Thoracic aorta (tissue), 2 donors: Measurements from ENCODE around the gene PIEZO2. TPM values are rescaled to one million over a fixed set of nuclear protein-coding genes. Genes with fewer than 3 reads are reported as not detected.

Source experiments
- ATAC-seq: fragments of 150-250 bp; one replicate; pipeline ENCODE4 v1.8.0; 2017; ENCODE audit warnings: low read depth; ENCODE audit not compliant: insufficient number of reproducible peaks, low FRiP score
- DNase-seq: peaks from one replicate; pipeline ENCODE4 v3.0.0-alpha.2; 2020; ENCODE audit warnings: low spot score
- H3K27ac ChIP-seq, 2 donors: fragments of 200-600 bp; sonication (generic); 1 replicate in 1 of 2; 2 replicates in 1 of 2; pipeline ENCODE4 v1.5.1; 2016; ENCODE audit warnings: mild to moderate bottlenecking in 2 of 2, moderate library complexity in 2 of 2
- H3K27me3 ChIP-seq: fragments of 200-600 bp; sonication (generic); replicated peaks from 2 replicates; pipeline ENCODE4 v1.6.0; 2016; ENCODE audit warnings: mild to moderate bottlenecking; ENCODE audit not compliant: insufficient read depth
- H3K36me3 ChIP-seq: fragments of 200-600 bp; sonication (generic); one replicate; pipeline ENCODE4 v1.5.1; 2016
- H3K4me1 ChIP-seq, 2 donors: fragments of 200-600 bp; sonication (generic); 1 replicate in 1 of 2; 2 replicates in 1 of 2; pipeline versions ENCODE4 v1.5.1 to v1.6.0; 2016; ENCODE audit warnings: low read depth in 2 of 2, mild to moderate bottlenecking in 1 of 2; ENCODE audit not compliant: control insufficient read depth in 1 of 2
- H3K4me3 ChIP-seq: fragments of 200-600 bp; sonication (generic); 2 replicates; pipeline ENCODE4 v1.5.1; 2016; ENCODE audit warnings: mild to moderate bottlenecking
- H3K9me3 ChIP-seq: fragments of 200-600 bp; sonication (generic); 2 replicates; pipeline ENCODE4 v1.5.1; 2016
- CTCF ChIP-seq: fragments of 200-600 bp; sonication (generic); IDR thresholded peaks from one replicate; pipeline ENCODE4 v1.5.1; 2019; ENCODE audit warnings: antibody characterized with exemption
- total RNA-seq, 2 donors: library from RNA; depleted of rRNA; stranded (reverse); fragments of >200 nt; gene quantifications; one replicate each; pipeline versions ENCODE4 v1.1.0 to v1.2.3, GENCODE V29; 2016

PIEZO2 gene
- total RNA-seq, 2 donors from 2014 or later, result 8.3 to 10.3 TPM

DNA sequence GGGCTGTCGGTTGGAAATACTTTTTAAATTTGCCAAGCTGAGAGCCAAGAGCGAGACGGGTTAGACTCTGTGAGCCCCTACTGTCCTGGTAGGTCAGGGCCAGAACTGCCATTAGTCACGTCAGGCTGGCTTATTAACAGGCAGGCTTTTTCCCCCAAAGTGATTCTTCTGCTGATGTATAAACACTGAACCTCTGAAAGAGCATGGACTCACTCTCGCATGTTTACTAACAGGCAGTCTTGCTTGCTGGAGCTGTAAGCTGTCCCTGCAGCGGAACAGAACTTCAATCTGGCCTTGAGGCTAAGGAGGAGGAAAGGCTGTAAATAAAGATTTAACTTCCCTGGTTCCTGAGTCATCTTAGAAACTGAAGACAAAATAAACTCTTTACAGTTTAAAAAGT is 288.4 kb downstream of the PIEZO2 start:
- no peak overlapping the region for H3K4me3 ChIP-seq
- TF ChIP-seq CTCF, result no peak
- no peaks in the 10 kb centered on the region for H3K27me3 ChIP-seq
- H3K4me1 ChIP-seq, result no peaks in the 10 kb centered on the region
- H3K9me3 ChIP-seq, result no peaks in the 10 kb centered on the region
- DNase-seq (no peak), ATAC-seq (no peak)
- H3K27ac ChIP-seq, result no peak overlapping the region
- no peaks in the 10 kb centered on the region for H3K36me3 ChIP-seq

GRCh38 chr18:10860382-10860781 is 289.0 kb downstream of the PIEZO2 start:
- TF ChIP-seq CTCF, result no peak
- no peak overlapping the region for H3K27ac ChIP-seq

DNA sequence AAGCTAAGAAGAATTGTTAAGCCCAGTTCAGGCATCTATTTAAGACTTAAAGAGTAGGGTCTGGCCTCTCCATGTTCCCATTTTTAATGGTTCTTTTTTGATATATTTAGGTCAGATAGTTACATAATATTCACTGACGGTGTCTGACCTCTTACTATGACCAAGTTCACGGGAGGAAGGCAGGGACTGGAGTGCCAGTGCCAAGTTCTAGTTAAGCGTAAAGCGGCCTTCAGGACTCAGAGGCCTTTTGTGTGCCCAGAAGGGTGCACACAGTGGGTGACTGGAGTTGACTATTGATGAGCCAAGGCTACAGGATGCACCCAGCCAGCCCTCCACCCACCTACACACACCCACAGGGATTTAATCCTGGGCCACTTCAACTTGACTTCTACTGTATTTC is 290.9 kb downstream of the PIEZO2 start:
- Histone ChIP-seq H3K9me3 (no peaks in the 10 kb centered on the region), H3K4me1 (no peaks in the 10 kb centered on the region), H3K36me3 (no peaks in the 10 kb centered on the region), H3K27me3 (no peaks in the 10 kb centered on the region), H3K27ac (no peak overlapping the region), H3K4me3 (no peak overlapping the region)
- no peak for TF ChIP-seq CTCF
- ATAC-seq, result no peak
- DNase-seq, result no peak

More at GRCh38 chr18:10860382-10860781, 289.0 kb downstream of the PIEZO2 start:
- Histone ChIP-seq H3K4me3 (no peak overlapping the region), H3K27me3 (no peaks in the 10 kb centered on the region), H3K9me3 (no peaks in the 10 kb centered on the region), H3K36me3 (no peaks in the 10 kb centered on the region), H3K4me1 (no peaks in the 10 kb centered on the region)
- DNase-seq, result no peak
- ATAC-seq, result no peak

- DNase-seq, result no peak
- H3K27ac ChIP-seq, result no peak overlapping the region
- no peaks in the 10 kb centered on the region for H3K4me1 ChIP-seq
- no peaks in the 10 kb centered on the region for H3K36me3 ChIP-seq
- no peak for ATAC-seq
- H3K9me3 ChIP-seq, result no peaks in the 10 kb centered on the region
- no peak for TF ChIP-seq CTCF
- H3K4me3 ChIP-seq, result no peak overlapping the region
- no peaks in the 10 kb centered on the region for H3K27me3 ChIP-seq
Measured at GRCh38 chr18:10856132-10856531, 293.2 kb downstream of the PIEZO2 start.

DNA sequence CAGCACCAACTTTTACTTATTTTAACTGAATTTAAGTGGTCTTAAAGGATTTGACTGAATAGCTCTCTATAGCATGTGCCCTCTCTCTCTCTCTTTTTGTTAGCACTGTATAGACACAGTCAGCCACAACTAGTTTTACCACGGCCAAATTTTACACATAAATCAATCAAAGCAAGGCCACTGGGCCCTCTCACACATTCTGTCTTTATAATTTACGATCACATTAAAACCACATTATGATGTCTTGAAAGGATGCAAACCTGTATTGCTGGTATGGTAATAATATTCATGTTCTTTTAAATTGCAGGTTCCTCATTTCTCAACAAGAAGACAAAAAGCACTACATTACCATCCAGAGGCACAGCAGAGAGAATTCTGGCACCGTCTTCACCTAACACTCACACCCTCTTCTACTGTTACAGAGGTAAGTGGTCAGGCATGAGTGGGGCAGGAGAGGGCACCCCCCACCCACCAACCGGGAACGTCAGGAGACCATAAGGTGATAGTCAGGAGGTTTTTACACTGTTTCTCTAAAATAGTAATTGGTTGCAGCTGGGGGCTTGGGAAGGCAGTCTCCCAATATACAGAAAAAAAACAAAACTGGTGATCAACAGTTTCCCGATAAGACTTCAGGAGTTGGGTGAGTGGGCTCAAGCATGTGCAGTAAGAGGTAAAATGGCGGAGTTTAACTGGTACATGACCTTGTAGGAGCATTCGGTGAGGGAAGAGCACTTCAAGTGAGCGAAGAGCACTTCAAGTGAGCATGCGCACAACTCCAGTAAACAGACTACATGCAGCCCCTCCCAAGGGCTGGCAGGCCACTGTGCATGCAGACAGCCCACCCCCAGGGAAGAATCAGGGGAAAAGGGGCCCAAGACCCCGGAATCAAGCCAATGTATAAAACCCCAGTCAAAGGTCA is 296.7 kb downstream of the PIEZO2 start:
- no peaks in the 10 kb centered on the region for H3K4me1 ChIP-seq
- DNase-seq (no peak), ATAC-seq (no peak)

More for the DNA sequence above, 296.7 kb downstream of the PIEZO2 start:
- Histone ChIP-seq H3K36me3 (no peaks in the 10 kb centered on the region), H3K27me3 (no peaks in the 10 kb centered on the region), H3K27ac (no peak overlapping the region), H3K9me3 (no peaks in the 10 kb centered on the region), H3K4me3 (no peak overlapping the region)
- no peak for TF ChIP-seq CTCF
